NCI-H1694 treated with DMSO at 0.1 percent for 48 hours (cell line): ENCODE measurements around the gene CROT.

Source experiments
- DNase-seq: peaks from one replicate; lab custom pipeline; 2025; lab: John Stamatoyannopoulos, UW

The CROT gene

GRCh38 chr7:87414794-87415188, 69.3 kb downstream of the CROT start:
- no peak for DNase-seq

GRCh38 chr7:87416682-87417587, 71.5 kb downstream of the CROT start:
- peak; percentile 30 for DNase-seq

- DNase-seq, result no peak
Observed at GRCh38 chr7:87420173-87420572, 74.7 kb downstream of the CROT start.

GRCh38 chr7:87424075-87424474, 78.6 kb downstream of the CROT start:
- DNase-seq, result no peak

GRCh38 chr7:87426160-87426559, 80.7 kb downstream of the CROT start:
- no peak for DNase-seq

GRCh38 chr7:87427288-87427687, 81.8 kb downstream of the CROT start:
- DNase-seq, result no peak

- no peak for DNase-seq
Observed at GRCh38 chr7:87432536-87432935, 87.1 kb downstream of the CROT start.

GRCh38 chr7:87435546-87435945, 90.1 kb downstream of the CROT start:
- DNase-seq, result no peak

- DNase-seq, result no peak
Observed at GRCh38 chr7:87445897-87446296, 100.4 kb downstream of the CROT start.

GRCh38 chr7:87447116-87447635, 101.7 kb downstream of the CROT start:
- no peak for DNase-seq

GRCh38 chr7:87448388-87448787, 102.9 kb downstream of the CROT start:
- DNase-seq, result no peak
